Testis (tissue), 2 donors: ENCODE results near the gene OR13J1.

Experiments used
- POLR2A ChIP-seq: fragments of 450-650 bp; IDR thresholded peaks from one replicate; pipeline ENCODE4 v1.6.1; 2017; ENCODE audit warnings: antibody characterized with exemption, mild to moderate bottlenecking, moderate library complexity
- TF ChIP-seq, protein P1 (sequence below), 3 experiments: fragments of 450-650 bp in 2 of 3; fragments of 200-600 bp in 1 of 3; sonication (generic) in 1 of 3; IDR thresholded peaks; one replicate each; pipeline ENCODE4 v1.5.1; 2016 to 2019; ENCODE audit warnings: antibody characterized with exemption in 3 of 3, mild to moderate bottlenecking in 2 of 3, moderate library complexity in 1 of 3

DNA sequence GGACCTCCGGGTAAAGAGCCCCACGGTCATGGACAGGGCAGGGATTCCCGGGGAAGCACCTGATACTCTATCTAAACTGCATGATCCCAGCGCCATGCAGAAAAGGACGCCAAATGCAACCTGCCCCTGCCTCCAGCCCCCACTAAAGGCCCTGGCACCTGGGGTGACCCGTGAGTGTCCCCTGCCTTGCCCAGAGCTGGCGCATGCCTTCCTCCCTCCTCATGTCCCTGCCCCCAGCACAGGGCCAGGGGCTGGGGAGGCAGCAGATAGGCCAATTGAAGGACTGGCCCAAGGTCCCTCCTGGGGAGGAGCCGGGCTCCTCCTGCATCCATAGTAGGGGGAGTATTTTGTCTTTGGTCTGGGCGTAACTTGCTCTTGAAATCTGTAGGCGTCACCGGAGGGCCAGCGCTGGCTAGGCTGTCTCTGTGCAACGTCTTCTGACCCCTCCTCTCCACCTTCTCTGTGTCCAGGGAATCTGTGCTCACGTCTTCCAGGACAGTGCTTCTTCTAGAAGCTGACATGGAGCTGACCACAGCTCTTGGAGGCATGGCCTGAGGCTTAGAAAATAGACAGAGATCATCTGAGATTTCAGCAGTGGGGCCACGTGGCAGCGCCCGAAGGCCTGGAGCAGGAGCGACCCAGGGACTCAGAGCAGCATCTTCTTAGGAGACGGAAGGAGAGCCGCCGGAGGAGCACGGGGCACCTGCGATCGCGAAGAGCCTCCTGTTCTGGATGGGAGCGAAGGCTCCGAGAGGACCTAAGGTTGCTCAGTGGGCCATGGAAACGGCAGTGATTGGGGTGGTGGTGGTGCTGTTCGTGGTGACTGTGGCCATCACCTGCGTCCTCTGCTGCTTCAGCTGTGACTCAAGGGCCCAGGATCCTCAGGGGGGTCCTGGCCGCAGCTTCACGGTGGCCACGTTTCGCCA, 39.7 kb upstream of the OR13J1 start:
- TF ChIP-seq POLR2A, result no peak
- TF ChIP-seq, protein P1, sequence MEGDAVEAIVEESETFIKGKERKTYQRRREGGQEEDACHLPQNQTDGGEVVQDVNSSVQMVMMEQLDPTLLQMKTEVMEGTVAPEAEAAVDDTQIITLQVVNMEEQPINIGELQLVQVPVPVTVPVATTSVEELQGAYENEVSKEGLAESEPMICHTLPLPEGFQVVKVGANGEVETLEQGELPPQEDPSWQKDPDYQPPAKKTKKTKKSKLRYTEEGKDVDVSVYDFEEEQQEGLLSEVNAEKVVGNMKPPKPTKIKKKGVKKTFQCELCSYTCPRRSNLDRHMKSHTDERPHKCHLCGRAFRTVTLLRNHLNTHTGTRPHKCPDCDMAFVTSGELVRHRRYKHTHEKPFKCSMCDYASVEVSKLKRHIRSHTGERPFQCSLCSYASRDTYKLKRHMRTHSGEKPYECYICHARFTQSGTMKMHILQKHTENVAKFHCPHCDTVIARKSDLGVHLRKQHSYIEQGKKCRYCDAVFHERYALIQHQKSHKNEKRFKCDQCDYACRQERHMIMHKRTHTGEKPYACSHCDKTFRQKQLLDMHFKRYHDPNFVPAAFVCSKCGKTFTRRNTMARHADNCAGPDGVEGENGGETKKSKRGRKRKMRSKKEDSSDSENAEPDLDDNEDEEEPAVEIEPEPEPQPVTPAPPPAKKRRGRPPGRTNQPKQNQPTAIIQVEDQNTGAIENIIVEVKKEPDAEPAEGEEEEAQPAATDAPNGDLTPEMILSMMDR (IDR thresholded peaks at IDR 0.05), result no peak
